Parathyroid adenoma (tissue), 2 donors: ENCODE measurements around the gene NPC2.

Source experiments
- H2AFZ ChIP-seq: fragments of 300-600 bp; sonication (generic); one replicate; pipeline ENCODE4 v1.7.0; 2017; ENCODE audit warnings: antibody characterized with exemption, mild to moderate bottlenecking
- H3K27ac ChIP-seq: fragments of 300-600 bp; sonication (generic); one replicate; pipeline ENCODE4 v1.7.0; 2017
- H3K27me3 ChIP-seq: fragments of 300-600 bp; sonication (generic); one replicate; pipeline ENCODE4 v1.7.0; 2017; ENCODE audit warnings: low read length; ENCODE audit not compliant: control insufficient read depth, insufficient read depth
- H3K36me3 ChIP-seq: fragments of 300-600 bp; sonication (generic); one replicate; pipeline ENCODE4 v1.7.0; 2017; ENCODE audit warnings: low read length; ENCODE audit not compliant: control insufficient read depth, insufficient read depth
- H3K4me1 ChIP-seq: fragments of 300-600 bp; sonication (generic); one replicate; pipeline ENCODE4 v1.7.0; 2017; ENCODE audit warnings: control low read depth
- H3K4me2 ChIP-seq: fragments of 300-600 bp; sonication (generic); one replicate; pipeline ENCODE4 v1.7.0; 2017; ENCODE audit warnings: low read length
- H3K4me3 ChIP-seq: fragments of 300-600 bp; sonication (generic); one replicate; pipeline ENCODE4 v1.7.0; 2017; ENCODE audit warnings: low read depth, low read length
- H3K79me2 ChIP-seq: fragments of 300-600 bp; sonication (generic); one replicate; pipeline ENCODE4 v1.7.0; 2017; ENCODE audit warnings: control low read depth
- H3K9ac ChIP-seq: fragments of 300-600 bp; sonication (generic); one replicate; pipeline ENCODE4 v1.7.0; 2017; ENCODE audit warnings: mild to moderate bottlenecking
- H3K9me3 ChIP-seq: fragments of 300-600 bp; sonication (generic); one replicate; pipeline ENCODE4 v1.7.0; 2017; ENCODE audit warnings: low read length; ENCODE audit not compliant: control insufficient read depth
- TF ChIP-seq, protein P1 (sequence below): fragments of 300-600 bp; sonication (generic); IDR thresholded peaks from one replicate; pipeline ENCODE4 v1.7.0; 2017; ENCODE audit warnings: antibody characterized with exemption, mild to moderate bottlenecking
- donor health status: primary hyperparathyroidism.

The NPC2 gene

DNA sequence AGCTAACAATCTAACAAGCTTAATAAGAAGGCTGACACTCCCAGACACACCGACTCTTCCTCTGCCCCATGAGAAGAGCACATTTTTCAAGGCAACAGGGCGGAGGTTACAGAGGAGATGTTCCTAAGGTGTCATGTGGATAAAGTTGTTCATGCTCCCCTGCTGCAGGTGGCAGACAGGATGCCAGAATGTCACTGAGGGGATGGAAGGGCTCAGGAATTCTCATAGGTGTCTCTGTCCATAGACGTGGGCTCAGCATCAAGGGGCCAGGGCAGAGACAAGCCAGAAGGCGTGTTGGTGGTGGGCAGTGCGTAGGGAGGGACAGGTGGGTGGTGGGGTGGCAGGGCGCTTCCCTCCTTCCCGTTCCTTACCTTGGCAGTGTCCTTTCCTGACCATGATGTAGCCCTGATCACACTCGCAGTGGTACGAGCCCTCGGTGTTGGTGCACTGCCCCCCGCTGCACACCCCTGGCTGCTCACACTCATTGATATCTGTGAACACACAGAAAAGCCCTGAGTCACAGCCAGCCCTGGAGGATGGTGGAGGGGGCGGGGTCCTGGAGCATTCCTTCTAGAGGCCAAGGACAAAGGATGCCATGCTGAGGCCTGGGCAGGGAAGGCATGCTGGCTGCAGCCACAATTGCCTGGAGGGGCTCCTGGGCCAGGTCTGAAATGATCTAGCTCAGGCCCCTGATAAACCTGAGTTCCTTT lies 23.5 kb upstream of the NPC2 start:
- no peak overlapping the region for H3K9ac ChIP-seq
- no peaks in the 10 kb centered on the region for H3K36me3 ChIP-seq
- H3K4me2 ChIP-seq = no peak overlapping the region
- TF ChIP-seq, protein P1, sequence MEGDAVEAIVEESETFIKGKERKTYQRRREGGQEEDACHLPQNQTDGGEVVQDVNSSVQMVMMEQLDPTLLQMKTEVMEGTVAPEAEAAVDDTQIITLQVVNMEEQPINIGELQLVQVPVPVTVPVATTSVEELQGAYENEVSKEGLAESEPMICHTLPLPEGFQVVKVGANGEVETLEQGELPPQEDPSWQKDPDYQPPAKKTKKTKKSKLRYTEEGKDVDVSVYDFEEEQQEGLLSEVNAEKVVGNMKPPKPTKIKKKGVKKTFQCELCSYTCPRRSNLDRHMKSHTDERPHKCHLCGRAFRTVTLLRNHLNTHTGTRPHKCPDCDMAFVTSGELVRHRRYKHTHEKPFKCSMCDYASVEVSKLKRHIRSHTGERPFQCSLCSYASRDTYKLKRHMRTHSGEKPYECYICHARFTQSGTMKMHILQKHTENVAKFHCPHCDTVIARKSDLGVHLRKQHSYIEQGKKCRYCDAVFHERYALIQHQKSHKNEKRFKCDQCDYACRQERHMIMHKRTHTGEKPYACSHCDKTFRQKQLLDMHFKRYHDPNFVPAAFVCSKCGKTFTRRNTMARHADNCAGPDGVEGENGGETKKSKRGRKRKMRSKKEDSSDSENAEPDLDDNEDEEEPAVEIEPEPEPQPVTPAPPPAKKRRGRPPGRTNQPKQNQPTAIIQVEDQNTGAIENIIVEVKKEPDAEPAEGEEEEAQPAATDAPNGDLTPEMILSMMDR = no peak
- no peak overlapping the region for H2AFZ ChIP-seq
- H3K4me1 ChIP-seq = no peaks in the 10 kb centered on the region
- H3K79me2 ChIP-seq = no peaks in the 10 kb centered on the region
- no peaks in the 10 kb centered on the region for H3K9me3 ChIP-seq
- no peaks in the 10 kb centered on the region for H3K27me3 ChIP-seq
- H3K4me3 ChIP-seq = no peak overlapping the region
- H3K27ac ChIP-seq = no peak overlapping the region

DNA sequence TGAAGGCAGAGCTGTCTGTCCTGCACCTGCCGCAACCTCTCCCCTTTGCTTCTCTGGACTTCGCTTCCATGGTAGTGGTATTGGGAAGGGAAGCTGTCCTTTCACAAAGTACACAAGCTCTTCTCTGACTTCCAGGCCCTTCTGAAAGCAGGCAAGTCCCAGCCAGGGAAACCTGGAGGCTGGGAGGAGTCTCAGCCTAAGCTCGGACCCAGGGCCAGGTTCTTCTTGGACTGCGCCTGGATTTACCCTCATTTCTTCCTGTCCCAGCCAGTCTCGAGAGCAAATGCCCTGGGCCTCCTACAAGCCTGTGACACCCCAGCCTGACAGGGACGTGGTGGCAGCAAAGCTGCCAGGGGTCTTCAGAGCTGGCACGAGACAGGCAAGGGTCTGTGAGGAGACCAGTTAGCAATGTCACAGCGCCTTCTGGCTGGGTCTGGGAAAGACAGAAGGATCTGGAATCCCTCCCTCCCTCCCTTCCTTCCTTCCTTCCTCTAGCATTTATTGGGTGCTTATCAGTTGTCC lies 22.8 kb upstream of the NPC2 start:
- Histone ChIP-seq H2AFZ (no peak overlapping the region), H3K79me2 (no peaks in the 10 kb centered on the region), H3K36me3 (no peaks in the 10 kb centered on the region), H3K27me3 (no peaks in the 10 kb centered on the region), H3K9me3 (no peaks in the 10 kb centered on the region), H3K4me3 (no peak overlapping the region), H3K4me1 (no peaks in the 10 kb centered on the region), H3K4me2 (no peak overlapping the region), H3K9ac (no peak overlapping the region), H3K27ac (no peak overlapping the region)
- TF ChIP-seq, protein P1 = no peak

DNA sequence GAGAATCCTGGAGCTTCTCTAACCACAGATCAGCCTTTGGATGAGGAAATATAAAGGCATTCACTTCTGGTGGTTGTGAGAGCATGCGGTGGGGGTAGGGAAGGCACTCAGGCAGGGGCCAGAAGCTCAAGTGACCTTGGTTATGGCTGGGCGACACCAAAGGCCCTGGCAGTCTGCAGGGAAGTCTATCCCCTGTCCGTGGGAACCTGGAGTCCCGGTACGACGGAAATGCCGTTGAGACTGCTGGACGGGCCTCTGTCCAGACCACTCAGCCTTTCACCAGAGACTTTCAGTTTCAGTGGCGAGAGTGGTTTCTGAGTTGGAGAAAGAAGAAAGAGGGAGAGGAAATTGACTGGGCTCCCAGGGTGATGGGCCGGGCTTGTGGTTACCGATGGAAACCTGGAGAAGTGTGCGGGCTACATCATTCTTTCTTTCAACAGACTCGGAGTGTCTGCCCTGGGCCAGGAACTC lies 21.4 kb upstream of the NPC2 start:
- H3K36me3 ChIP-seq = no peaks in the 10 kb centered on the region
- no peak overlapping the region for H3K27ac ChIP-seq
- H3K9ac ChIP-seq = no peak overlapping the region
- TF ChIP-seq, protein P1 = no peak
- H3K79me2 ChIP-seq = no peaks in the 10 kb centered on the region
- no peak overlapping the region for H3K4me2 ChIP-seq
- no peaks in the 10 kb centered on the region for H3K9me3 ChIP-seq
- no peak overlapping the region for H3K4me3 ChIP-seq
- H2AFZ ChIP-seq = no peak overlapping the region
- no peaks in the 10 kb centered on the region for H3K27me3 ChIP-seq
- no peaks in the 10 kb centered on the region for H3K4me1 ChIP-seq

DNA sequence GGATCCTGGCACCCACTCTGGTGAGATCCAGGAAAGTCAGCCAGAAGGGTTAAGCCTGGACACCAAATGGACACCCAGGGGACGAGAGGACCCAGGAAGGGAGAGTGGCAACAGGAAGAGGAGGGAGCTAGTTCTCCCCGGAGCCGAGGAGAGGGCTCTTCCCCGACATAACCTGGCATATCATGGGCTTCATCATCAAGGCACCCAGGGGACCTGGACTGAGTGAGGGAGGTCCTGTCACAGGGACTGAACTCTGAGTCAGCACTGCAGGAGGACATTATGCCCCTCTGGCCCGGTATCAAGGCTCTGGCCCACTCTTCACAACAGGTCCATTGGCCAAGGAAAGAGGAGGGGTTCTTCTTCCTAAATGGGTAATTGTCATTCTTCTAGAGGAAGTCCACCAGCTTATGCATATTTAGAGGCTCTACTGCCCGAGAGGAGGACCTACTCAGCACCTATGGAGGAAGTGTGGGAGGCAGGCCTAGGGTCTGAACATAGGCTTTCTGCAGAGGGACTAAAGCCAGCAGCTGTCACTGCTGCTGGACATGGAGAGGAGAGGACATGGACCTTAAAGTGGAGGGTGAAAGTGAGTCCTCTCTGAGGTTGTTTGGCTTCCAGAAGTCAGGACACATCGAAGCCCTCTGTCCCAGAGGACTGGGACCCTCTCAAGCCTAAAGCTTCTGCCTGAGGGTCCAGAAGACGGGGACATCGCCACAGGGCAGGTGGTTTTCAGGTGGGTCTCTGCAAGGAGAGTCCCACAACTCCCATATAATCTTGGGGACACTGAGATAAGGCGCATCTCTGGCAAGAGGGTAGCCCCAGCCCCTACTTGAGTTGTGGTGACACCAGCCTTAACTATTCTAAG lies 19.1 kb upstream of the NPC2 start:
- TF ChIP-seq, protein P1 = no peak
- Histone ChIP-seq H3K4me2 (no peak overlapping the region), H3K79me2 (no peaks in the 10 kb centered on the region), H3K9me3 (no peaks in the 10 kb centered on the region), H3K4me3 (no peak overlapping the region), H3K36me3 (no peaks in the 10 kb centered on the region), H2AFZ (no peak overlapping the region), H3K4me1 (no peaks in the 10 kb centered on the region), H3K9ac (no peak overlapping the region), H3K27ac (no peak overlapping the region), H3K27me3 (no peaks in the 10 kb centered on the region)
